PFSK-1 (cell line): ENCODE data around the gene BNC2.
A peak's percentile ranks its signal among the peaks of the same experiment; 100 is the strongest.

Source experiments
- FOXP2 ChIP-seq: optimal IDR thresholded peaks from 2 replicates; pipeline ENCODE3; 2011; ENCODE audit warnings: borderline replicate concordance, control low read depth, inconsistent platforms; ENCODE audit not compliant: insufficient read depth; ENCODE audit errors: extremely low read length, extremely low read depth
- POLR2AphosphoS5 ChIP-seq: IDR thresholded peaks from 2 replicates; pipeline ENCODE4 v1.6.1; 2012; ENCODE audit warnings: low read depth, mild to moderate bottlenecking, control low read depth, low read length, moderate library complexity
- SIN3A ChIP-seq: IDR thresholded peaks from 2 replicates; pipeline ENCODE4 v1.6.1; 2012; ENCODE audit warnings: mild to moderate bottlenecking, low read length, moderate library complexity, borderline replicate concordance; ENCODE audit not compliant: insufficient read depth
- TAF1 ChIP-seq: IDR thresholded peaks from 2 replicates; pipeline ENCODE4 v1.6.1; 2012; ENCODE audit warnings: low read length, control low read depth, borderline replicate concordance; ENCODE audit not compliant: insufficient read depth
- TF ChIP-seq, protein P1 (sequence below), 2 experiments: IDR thresholded peaks; 2 replicates each; pipeline versions ENCODE4 v1.6.1 to v1.8.0; 2011 to 2012; ENCODE audit warnings: low read depth in 2 of 2, low read length in 2 of 2, control low read depth in 1 of 2, inconsistent platforms in 1 of 2, mild to moderate bottlenecking in 1 of 2, moderate library complexity in 1 of 2; ENCODE audit not compliant: insufficient read depth in 1 of 2

The BNC2 gene

DNA sequence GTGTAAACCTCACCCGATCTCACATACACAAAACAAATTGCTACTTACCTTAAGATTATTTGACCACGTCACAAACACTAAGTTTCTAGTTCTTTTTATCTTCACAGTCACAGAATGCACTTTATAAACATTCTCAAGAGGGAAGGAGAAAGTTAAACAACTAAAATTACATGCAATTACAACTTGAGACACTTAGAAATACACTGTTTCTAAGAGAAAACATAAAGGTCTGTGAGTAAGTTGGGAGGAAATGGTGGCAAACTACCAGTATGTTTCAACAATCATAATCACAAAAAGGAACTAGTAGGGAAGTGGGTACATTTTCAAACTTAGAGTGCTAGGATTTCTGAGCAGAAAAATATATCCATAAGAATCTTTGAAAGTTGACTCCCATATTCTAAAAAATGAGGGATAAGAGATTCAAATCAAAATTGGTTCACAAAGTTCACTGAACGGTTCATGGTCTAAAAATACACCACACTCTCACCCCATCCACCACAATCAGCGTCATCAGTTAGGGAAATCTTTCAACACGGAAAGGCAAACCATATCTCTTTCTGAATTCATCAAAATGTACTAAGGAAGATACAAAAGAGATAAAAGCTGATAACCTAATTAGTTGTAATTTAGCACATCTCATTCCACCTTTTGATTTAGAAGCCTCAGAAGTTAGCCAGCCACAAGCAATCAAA is 182.6 kb downstream of the BNC2 start:
- TF ChIP-seq FOXP2 (no peak), TAF1 (no peak), POLR2AphosphoS5 (no peak), SIN3A (no peak)
- TF ChIP-seq, protein P1, sequence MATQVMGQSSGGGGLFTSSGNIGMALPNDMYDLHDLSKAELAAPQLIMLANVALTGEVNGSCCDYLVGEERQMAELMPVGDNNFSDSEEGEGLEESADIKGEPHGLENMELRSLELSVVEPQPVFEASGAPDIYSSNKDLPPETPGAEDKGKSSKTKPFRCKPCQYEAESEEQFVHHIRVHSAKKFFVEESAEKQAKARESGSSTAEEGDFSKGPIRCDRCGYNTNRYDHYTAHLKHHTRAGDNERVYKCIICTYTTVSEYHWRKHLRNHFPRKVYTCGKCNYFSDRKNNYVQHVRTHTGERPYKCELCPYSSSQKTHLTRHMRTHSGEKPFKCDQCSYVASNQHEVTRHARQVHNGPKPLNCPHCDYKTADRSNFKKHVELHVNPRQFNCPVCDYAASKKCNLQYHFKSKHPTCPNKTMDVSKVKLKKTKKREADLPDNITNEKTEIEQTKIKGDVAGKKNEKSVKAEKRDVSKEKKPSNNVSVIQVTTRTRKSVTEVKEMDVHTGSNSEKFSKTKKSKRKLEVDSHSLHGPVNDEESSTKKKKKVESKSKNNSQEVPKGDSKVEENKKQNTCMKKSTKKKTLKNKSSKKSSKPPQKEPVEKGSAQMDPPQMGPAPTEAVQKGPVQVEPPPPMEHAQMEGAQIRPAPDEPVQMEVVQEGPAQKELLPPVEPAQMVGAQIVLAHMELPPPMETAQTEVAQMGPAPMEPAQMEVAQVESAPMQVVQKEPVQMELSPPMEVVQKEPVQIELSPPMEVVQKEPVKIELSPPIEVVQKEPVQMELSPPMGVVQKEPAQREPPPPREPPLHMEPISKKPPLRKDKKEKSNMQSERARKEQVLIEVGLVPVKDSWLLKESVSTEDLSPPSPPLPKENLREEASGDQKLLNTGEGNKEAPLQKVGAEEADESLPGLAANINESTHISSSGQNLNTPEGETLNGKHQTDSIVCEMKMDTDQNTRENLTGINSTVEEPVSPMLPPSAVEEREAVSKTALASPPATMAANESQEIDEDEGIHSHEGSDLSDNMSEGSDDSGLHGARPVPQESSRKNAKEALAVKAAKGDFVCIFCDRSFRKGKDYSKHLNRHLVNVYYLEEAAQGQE (IDR thresholded peaks at IDR 0.05; ENCODE audit: insufficient read depth in 1 of 2, low read depth in 2 of 2, low read length in 2 of 2), result no peak

DNA sequence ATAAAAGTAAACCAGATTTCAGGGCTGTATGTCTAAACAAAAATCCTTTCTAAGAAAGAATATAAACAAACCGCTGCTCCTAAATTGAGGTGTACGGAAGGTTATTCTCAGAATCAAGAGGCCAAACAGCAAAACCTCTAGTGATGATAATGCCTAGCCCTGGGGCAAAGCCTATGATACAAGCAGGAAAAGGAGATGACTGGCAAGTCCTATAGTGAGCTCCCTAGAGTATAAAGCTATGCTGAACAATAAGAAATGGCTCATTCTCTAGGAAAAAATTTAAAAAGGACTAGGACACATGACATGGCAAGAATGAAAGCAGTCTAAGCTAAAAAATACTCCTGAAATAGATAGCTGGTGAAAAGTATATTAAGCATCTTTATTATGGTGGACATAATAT is 187.1 kb downstream of the BNC2 start:
- no peak for TF ChIP-seq FOXP2
- TF ChIP-seq POLR2AphosphoS5, result no peak

DNA sequence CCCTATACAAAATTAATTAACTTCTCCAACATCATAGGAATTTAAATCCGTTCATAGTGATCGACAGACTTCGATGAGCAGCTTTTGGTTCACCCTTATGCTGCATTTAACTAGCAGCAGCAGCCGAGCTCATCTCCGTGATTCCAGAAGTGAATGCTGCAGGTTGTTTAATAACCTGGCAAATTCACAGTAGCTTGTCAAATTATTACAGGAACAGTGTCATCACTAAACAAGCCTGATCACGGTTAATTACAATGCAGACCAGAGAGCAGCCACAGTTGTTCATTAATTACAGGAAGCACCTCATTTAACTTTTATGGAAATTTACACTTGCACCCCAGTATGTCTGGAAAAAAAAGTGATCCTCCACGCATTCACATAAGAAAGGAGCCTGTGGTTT is 188.2 kb downstream of the BNC2 start:
- TF ChIP-seq TAF1 (no peak), FOXP2 (no peak), POLR2AphosphoS5 (no peak), SIN3A (no peak)
- TF ChIP-seq, protein P1 (IDR thresholded peaks at IDR 0.05; ENCODE audit: insufficient read depth in 1 of 2, low read depth in 2 of 2, low read length in 2 of 2), result no peak

DNA sequence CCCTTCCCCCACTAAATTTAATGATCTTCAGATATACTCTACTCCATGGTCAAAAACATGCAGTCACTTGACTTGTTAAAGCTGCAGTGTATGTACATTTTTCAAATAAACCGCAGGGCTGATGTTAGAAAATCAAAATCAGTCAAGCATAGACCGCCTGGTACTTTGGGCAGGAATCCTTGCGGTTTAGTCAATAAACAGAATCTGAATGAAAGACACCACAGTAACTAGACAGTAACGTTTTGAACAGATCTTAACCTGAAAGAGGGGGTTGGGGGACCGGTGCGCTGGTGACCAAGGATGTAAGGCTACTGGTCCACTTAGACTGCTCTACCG is 188.8 kb downstream of the BNC2 start:
- TF ChIP-seq FOXP2, result no peak
- TF ChIP-seq POLR2AphosphoS5, result no peak
- TF ChIP-seq TAF1, result no peak
- TF ChIP-seq, protein P1 (IDR thresholded peaks at IDR 0.05; ENCODE audit: insufficient read depth in 1 of 2, low read depth in 2 of 2, low read length in 2 of 2), result no peak
- no peak for TF ChIP-seq SIN3A

DNA sequence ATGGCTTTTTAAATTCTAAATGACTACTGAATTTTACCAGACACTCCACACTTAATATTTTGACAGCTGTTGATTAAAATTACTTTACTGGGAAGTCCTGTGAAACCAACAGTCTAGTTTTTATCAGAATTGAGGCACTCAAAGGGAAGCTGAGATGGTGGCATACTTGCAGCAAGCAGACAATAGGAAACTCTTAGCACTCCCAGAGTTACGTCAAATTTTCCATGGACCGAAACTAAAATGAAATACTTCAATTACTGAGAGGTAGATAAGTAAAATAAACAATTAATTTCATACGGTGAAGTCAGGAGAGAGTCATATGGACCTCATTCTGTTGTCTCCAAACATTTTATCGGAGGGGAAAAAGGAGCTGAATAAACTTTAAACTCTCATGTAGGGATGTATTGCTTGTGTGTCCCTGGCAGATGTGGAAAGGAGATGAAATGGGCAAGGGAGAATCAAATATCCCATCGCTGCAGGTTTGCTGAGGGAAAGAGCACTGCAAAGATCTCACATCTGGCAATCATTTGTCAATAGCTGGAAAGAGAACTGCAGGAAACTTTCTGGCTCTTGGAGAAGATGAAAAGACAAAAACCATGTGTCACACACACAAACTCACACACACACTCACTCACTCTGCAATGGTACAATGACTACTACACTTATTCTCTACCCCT is 189.4 kb downstream of the BNC2 start:
- no peak for TF ChIP-seq FOXP2
- peak; percentile 28; the same call in 1 of the 2 replicates for TF ChIP-seq POLR2AphosphoS5
- 0 out of 2 replicates have a peak, but pooled peaks have one; percentile 54 for TF ChIP-seq SIN3A
- no peak for TF ChIP-seq TAF1
- TF ChIP-seq, protein P1 (IDR thresholded peaks at IDR 0.05; ENCODE audit: insufficient read depth in 1 of 2, low read depth in 2 of 2, low read length in 2 of 2), result no peak
